NCI-H146 treated with DMSO at 0.1 percent for 48 hours (cell line): ENCODE results near the gene LRRC32.
"Not testable (repeated sequence)": the region's sequence is repeated elsewhere in the genome, so short reads cannot be mapped to it uniquely, and the experiment has no call there.

Source experiments
- DNase-seq: peaks from one replicate; lab custom pipeline; 2025; ENCODE audit not compliant: unreplicated experiment; lab: John Stamatoyannopoulos, UW

LRRC32 gene

GRCh38 chr11:76630600-76631281 is 39.8 kb downstream of the LRRC32 start:
- DNase-seq, result no peak

GRCh38 chr11:76629853-76630599 is 40.5 kb downstream of the LRRC32 start:
- DNase-seq, result no peak

GRCh38 chr11:76629116-76629852 is 41.3 kb downstream of the LRRC32 start:
- DNase-seq, result no peak

GRCh38 chr11:76628408-76628947 is 42.1 kb downstream of the LRRC32 start:
- no peak for DNase-seq

GRCh38 chr11:76627606-76628005 is 42.9 kb downstream of the LRRC32 start:
- DNase-seq, result no peak

- DNase-seq, result no peak
Measured at GRCh38 chr11:76626921-76627401, 43.6 kb downstream of the LRRC32 start.

- no peak for DNase-seq
Measured at GRCh38 chr11:76626266-76626665, 44.3 kb downstream of the LRRC32 start.

- no peak for DNase-seq
Measured at GRCh38 chr11:76625472-76626186, 44.9 kb downstream of the LRRC32 start.

GRCh38 chr11:76624500-76625379 is 45.8 kb downstream of the LRRC32 start:
- no peak for DNase-seq

- no peak for DNase-seq
Measured at GRCh38 chr11:76623884-76624419, 46.6 kb downstream of the LRRC32 start.

- DNase-seq, result no peak
Measured at GRCh38 chr11:76623171-76623883, 47.2 kb downstream of the LRRC32 start.

GRCh38 chr11:76622493-76623094 is 48.0 kb downstream of the LRRC32 start:
- DNase-seq, result no peak

- DNase-seq, result no peak
Measured at GRCh38 chr11:76621868-76622267, 48.7 kb downstream of the LRRC32 start.

- DNase-seq, result no peak
Measured at GRCh38 chr11:76621466-76621865, 49.1 kb downstream of the LRRC32 start.

- DNase-seq, result no peak
Measured at GRCh38 chr11:76620489-76620888, 50.1 kb downstream of the LRRC32 start.

- DNase-seq, result not testable (repeated sequence)
Measured at GRCh38 chr11:76619801-76620200, 50.7 kb downstream of the LRRC32 start.

GRCh38 chr11:76617553-76618265 is 52.8 kb downstream of the LRRC32 start:
- DNase-seq, result no peak
